NCI-H128 (cell line): ENCODE data around the gene ACOT7.

Experiments
- DNase-seq: peaks from one replicate; lab custom pipeline; 2025; ENCODE audit not compliant: unreplicated experiment; lab: John Stamatoyannopoulos, UW

The ACOT7 gene

GRCh38 chr1:6365047-6365446, 28.5 kb downstream of the ACOT7 start:
- DNase-seq: no peak

- DNase-seq: peak; percentile 22
Measured at GRCh38 chr1:6363085-6363884, 30.3 kb downstream of the ACOT7 start.

GRCh38 chr1:6361124-6361775, 32.3 kb downstream of the ACOT7 start:
- DNase-seq: no peak

GRCh38 chr1:6360517-6361070, 33.0 kb downstream of the ACOT7 start:
- DNase-seq: no peak

GRCh38 chr1:6360117-6360496, 33.5 kb downstream of the ACOT7 start:
- no peak for DNase-seq

GRCh38 chr1:6359216-6360116, 34.1 kb downstream of the ACOT7 start:
- DNase-seq: no peak

- no peak for DNase-seq
Measured at GRCh38 chr1:6358757-6359201, 34.8 kb downstream of the ACOT7 start.

- DNase-seq: no peak
Measured at GRCh38 chr1:6358144-6358624, 35.4 kb downstream of the ACOT7 start.

- DNase-seq: no peak
Measured at GRCh38 chr1:6357243-6357936, 36.2 kb downstream of the ACOT7 start.

- no peak for DNase-seq
Measured at GRCh38 chr1:6355621-6356020, 37.9 kb downstream of the ACOT7 start.

GRCh38 chr1:6354659-6355317, 38.8 kb downstream of the ACOT7 start:
- no peak for DNase-seq

GRCh38 chr1:6353955-6354658, 39.5 kb downstream of the ACOT7 start:
- DNase-seq: no peak

- DNase-seq: no peak
Measured at GRCh38 chr1:6353619-6353954, 40.0 kb downstream of the ACOT7 start.

- no peak for DNase-seq
Measured at GRCh38 chr1:6352138-6352563, 41.4 kb downstream of the ACOT7 start.

GRCh38 chr1:6351480-6352137, 42.0 kb downstream of the ACOT7 start:
- no peak for DNase-seq

- DNase-seq: no peak
Measured at GRCh38 chr1:6350416-6351088, 43.0 kb downstream of the ACOT7 start.

GRCh38 chr1:6349254-6349943, 44.2 kb downstream of the ACOT7 start:
- DNase-seq: no peak
